ENCODE data around the gene SLC35E1. TPM values are rescaled to one million over a fixed set of nuclear protein-coding genes. Genes with fewer than 3 reads are reported as not detected.

Gene SLC35E1
- total RNA-seq, 1 experiment from 2014 or later = 28.5 TPM

DNA sequence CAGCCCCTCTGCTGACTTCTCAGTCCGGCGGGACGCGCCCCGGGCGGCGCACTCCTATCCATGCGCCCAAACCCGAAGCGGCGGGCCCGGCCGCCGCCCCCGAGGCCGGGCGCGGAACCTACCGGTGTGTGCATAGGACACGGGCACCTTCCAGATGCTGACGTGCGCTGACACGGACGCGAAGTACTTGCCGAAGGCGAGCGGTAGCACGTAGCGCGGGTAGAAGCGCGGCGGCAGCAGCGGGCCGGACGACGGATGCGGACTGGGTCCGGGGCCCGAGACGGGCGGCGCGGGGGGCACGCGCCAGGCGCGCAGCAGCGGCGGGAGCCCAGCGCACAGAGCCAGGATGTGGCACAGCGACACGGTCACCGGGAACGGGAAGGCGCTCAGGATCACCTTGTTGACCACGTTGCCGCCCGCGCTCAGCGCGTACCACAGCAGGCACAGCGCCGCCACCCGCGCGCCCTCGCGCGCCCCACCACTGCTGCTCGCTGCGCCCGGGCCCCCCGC is 338 bp downstream of the SLC35E1 start:
- ChIA-PET POLR2A (interaction anchor here (0.6 to 1.7 kb wide), 2 partner anchors 16 to 63 kb away, joined by 5 to 6 read pairs; no protein-coding TSS in a partner anchor), CTCF (interaction anchor here (0.6 to 1.0 kb wide), 2 partner anchors 16 to 148 kb away, joined by 3 read pairs; no protein-coding TSS in a partner anchor)
- Mint-ChIP-seq H3K27ac (peak overlapping the region; percentile 79; the same call in 1 of the 2 replicates), H3K4me3 (peak overlapping the region; percentile 83), H3K9me3 (no peaks in the 10 kb centered on the region), H3K27me3 (ENCODE audit: low read depth) (no peaks in the 10 kb centered on the region), H3K4me1 (peaks cover 16% of the 10 kb centered on the region), H3K36me3 (peaks cover 22% of the 10 kb centered on the region)
- DNase-seq (ENCODE audit: low spot score) (peak; percentile 42), ATAC-seq (peak; percentile 5)
- TF ChIP-seq, protein P1, sequence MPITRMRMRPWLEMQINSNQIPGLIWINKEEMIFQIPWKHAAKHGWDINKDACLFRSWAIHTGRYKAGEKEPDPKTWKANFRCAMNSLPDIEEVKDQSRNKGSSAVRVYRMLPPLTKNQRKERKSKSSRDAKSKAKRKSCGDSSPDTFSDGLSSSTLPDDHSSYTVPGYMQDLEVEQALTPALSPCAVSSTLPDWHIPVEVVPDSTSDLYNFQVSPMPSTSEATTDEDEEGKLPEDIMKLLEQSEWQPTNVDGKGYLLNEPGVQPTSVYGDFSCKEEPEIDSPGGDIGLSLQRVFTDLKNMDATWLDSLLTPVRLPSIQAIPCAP (CRISPR knock-in tag; IDR thresholded peaks at IDR 0.05) = no peak
- TF ChIP-seq, protein P2, sequence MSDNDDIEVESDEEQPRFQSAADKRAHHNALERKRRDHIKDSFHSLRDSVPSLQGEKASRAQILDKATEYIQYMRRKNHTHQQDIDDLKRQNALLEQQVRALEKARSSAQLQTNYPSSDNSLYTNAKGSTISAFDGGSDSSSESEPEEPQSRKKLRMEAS (CRISPR knock-in tag; IDR thresholded peaks at IDR 0.05) = no peak
- TF ChIP-seq CBFB (CRISPR knock-in tag; IDR thresholded peaks at IDR 0.05; ENCODE audit: low read depth) = 0 out of 2 replicates have a peak, but pooled peaks have one; percentile 40
- no peak; the same call in 1 of the 2 replicates for TF ChIP-seq KAT7 (CRISPR knock-in tag; IDR thresholded peaks at IDR 0.05; ENCODE audit: borderline replicate concordance)
- TF ChIP-seq, protein P3, sequence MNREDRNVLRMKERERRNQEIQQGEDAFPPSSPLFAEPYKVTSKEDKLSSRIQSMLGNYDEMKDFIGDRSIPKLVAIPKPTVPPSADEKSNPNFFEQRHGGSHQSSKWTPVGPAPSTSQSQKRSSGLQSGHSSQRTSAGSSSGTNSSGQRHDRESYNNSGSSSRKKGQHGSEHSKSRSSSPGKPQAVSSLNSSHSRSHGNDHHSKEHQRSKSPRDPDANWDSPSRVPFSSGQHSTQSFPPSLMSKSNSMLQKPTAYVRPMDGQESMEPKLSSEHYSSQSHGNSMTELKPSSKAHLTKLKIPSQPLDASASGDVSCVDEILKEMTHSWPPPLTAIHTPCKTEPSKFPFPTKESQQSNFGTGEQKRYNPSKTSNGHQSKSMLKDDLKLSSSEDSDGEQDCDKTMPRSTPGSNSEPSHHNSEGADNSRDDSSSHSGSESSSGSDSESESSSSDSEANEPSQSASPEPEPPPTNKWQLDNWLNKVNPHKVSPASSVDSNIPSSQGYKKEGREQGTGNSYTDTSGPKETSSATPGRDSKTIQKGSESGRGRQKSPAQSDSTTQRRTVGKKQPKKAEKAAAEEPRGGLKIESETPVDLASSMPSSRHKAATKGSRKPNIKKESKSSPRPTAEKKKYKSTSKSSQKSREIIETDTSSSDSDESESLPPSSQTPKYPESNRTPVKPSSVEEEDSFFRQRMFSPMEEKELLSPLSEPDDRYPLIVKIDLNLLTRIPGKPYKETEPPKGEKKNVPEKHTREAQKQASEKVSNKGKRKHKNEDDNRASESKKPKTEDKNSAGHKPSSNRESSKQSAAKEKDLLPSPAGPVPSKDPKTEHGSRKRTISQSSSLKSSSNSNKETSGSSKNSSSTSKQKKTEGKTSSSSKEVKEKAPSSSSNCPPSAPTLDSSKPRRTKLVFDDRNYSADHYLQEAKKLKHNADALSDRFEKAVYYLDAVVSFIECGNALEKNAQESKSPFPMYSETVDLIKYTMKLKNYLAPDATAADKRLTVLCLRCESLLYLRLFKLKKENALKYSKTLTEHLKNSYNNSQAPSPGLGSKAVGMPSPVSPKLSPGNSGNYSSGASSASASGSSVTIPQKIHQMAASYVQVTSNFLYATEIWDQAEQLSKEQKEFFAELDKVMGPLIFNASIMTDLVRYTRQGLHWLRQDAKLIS (CRISPR knock-in tag; IDR thresholded peaks at IDR 0.05; ENCODE audit: borderline replicate concordance) = no peak
- TF ChIP-seq, protein P4, sequence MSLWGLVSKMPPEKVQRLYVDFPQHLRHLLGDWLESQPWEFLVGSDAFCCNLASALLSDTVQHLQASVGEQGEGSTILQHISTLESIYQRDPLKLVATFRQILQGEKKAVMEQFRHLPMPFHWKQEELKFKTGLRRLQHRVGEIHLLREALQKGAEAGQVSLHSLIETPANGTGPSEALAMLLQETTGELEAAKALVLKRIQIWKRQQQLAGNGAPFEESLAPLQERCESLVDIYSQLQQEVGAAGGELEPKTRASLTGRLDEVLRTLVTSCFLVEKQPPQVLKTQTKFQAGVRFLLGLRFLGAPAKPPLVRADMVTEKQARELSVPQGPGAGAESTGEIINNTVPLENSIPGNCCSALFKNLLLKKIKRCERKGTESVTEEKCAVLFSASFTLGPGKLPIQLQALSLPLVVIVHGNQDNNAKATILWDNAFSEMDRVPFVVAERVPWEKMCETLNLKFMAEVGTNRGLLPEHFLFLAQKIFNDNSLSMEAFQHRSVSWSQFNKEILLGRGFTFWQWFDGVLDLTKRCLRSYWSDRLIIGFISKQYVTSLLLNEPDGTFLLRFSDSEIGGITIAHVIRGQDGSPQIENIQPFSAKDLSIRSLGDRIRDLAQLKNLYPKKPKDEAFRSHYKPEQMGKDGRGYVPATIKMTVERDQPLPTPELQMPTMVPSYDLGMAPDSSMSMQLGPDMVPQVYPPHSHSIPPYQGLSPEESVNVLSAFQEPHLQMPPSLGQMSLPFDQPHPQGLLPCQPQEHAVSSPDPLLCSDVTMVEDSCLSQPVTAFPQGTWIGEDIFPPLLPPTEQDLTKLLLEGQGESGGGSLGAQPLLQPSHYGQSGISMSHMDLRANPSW (CRISPR knock-in tag; conservative IDR thresholded peaks at IDR 0.05; ENCODE audit: low read depth) = no peak
- no peak for TF ChIP-seq ZNF263 (CRISPR knock-in tag; IDR thresholded peaks at IDR 0.05; ENCODE audit: low read depth)
- TF ChIP-seq ZNF232 (CRISPR knock-in tag; IDR thresholded peaks at IDR 0.05) = 0 out of 2 replicates have a peak, but pooled peaks have one; percentile 11
- TF ChIP-seq, protein P5, sequence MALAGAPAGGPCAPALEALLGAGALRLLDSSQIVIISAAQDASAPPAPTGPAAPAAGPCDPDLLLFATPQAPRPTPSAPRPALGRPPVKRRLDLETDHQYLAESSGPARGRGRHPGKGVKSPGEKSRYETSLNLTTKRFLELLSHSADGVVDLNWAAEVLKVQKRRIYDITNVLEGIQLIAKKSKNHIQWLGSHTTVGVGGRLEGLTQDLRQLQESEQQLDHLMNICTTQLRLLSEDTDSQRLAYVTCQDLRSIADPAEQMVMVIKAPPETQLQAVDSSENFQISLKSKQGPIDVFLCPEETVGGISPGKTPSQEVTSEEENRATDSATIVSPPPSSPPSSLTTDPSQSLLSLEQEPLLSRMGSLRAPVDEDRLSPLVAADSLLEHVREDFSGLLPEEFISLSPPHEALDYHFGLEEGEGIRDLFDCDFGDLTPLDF (CRISPR knock-in tag; IDR thresholded peaks at IDR 0.05) = no peak
- TF ChIP-seq, protein P6, sequence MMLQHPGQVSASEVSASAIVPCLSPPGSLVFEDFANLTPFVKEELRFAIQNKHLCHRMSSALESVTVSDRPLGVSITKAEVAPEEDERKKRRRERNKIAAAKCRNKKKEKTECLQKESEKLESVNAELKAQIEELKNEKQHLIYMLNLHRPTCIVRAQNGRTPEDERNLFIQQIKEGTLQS (CRISPR knock-in tag; conservative IDR thresholded peaks at IDR 0.05) = no peak
- no peak for TF ChIP-seq CREB1 (CRISPR knock-in tag; IDR thresholded peaks at IDR 0.05)
- TF ChIP-seq TEAD1 (CRISPR knock-in tag; IDR thresholded peaks at IDR 0.05) = no peak
- TF ChIP-seq, protein P7, sequence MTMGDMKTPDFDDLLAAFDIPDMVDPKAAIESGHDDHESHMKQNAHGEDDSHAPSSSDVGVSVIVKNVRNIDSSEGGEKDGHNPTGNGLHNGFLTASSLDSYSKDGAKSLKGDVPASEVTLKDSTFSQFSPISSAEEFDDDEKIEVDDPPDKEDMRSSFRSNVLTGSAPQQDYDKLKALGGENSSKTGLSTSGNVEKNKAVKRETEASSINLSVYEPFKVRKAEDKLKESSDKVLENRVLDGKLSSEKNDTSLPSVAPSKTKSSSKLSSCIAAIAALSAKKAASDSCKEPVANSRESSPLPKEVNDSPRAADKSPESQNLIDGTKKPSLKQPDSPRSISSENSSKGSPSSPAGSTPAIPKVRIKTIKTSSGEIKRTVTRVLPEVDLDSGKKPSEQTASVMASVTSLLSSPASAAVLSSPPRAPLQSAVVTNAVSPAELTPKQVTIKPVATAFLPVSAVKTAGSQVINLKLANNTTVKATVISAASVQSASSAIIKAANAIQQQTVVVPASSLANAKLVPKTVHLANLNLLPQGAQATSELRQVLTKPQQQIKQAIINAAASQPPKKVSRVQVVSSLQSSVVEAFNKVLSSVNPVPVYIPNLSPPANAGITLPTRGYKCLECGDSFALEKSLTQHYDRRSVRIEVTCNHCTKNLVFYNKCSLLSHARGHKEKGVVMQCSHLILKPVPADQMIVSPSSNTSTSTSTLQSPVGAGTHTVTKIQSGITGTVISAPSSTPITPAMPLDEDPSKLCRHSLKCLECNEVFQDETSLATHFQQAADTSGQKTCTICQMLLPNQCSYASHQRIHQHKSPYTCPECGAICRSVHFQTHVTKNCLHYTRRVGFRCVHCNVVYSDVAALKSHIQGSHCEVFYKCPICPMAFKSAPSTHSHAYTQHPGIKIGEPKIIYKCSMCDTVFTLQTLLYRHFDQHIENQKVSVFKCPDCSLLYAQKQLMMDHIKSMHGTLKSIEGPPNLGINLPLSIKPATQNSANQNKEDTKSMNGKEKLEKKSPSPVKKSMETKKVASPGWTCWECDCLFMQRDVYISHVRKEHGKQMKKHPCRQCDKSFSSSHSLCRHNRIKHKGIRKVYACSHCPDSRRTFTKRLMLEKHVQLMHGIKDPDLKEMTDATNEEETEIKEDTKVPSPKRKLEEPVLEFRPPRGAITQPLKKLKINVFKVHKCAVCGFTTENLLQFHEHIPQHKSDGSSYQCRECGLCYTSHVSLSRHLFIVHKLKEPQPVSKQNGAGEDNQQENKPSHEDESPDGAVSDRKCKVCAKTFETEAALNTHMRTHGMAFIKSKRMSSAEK (CRISPR knock-in tag; IDR thresholded peaks at IDR 0.05; ENCODE audit: borderline replicate concordance) = no peak
- TF ChIP-seq, protein P8, sequence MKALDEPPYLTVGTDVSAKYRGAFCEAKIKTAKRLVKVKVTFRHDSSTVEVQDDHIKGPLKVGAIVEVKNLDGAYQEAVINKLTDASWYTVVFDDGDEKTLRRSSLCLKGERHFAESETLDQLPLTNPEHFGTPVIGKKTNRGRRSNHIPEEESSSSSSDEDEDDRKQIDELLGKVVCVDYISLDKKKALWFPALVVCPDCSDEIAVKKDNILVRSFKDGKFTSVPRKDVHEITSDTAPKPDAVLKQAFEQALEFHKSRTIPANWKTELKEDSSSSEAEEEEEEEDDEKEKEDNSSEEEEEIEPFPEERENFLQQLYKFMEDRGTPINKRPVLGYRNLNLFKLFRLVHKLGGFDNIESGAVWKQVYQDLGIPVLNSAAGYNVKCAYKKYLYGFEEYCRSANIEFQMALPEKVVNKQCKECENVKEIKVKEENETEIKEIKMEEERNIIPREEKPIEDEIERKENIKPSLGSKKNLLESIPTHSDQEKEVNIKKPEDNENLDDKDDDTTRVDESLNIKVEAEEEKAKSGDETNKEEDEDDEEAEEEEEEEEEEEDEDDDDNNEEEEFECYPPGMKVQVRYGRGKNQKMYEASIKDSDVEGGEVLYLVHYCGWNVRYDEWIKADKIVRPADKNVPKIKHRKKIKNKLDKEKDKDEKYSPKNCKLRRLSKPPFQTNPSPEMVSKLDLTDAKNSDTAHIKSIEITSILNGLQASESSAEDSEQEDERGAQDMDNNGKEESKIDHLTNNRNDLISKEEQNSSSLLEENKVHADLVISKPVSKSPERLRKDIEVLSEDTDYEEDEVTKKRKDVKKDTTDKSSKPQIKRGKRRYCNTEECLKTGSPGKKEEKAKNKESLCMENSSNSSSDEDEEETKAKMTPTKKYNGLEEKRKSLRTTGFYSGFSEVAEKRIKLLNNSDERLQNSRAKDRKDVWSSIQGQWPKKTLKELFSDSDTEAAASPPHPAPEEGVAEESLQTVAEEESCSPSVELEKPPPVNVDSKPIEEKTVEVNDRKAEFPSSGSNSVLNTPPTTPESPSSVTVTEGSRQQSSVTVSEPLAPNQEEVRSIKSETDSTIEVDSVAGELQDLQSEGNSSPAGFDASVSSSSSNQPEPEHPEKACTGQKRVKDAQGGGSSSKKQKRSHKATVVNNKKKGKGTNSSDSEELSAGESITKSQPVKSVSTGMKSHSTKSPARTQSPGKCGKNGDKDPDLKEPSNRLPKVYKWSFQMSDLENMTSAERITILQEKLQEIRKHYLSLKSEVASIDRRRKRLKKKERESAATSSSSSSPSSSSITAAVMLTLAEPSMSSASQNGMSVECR (CRISPR knock-in tag; IDR thresholded peaks at IDR 0.05; ENCODE audit: borderline replicate concordance) = peak; percentile 55; the same call in 1 of the 2 replicates
- TF ChIP-seq TCF7 (CRISPR knock-in tag; IDR thresholded peaks at IDR 0.05; ENCODE audit: low read depth) = no peak
- TF ChIP-seq, protein P9, sequence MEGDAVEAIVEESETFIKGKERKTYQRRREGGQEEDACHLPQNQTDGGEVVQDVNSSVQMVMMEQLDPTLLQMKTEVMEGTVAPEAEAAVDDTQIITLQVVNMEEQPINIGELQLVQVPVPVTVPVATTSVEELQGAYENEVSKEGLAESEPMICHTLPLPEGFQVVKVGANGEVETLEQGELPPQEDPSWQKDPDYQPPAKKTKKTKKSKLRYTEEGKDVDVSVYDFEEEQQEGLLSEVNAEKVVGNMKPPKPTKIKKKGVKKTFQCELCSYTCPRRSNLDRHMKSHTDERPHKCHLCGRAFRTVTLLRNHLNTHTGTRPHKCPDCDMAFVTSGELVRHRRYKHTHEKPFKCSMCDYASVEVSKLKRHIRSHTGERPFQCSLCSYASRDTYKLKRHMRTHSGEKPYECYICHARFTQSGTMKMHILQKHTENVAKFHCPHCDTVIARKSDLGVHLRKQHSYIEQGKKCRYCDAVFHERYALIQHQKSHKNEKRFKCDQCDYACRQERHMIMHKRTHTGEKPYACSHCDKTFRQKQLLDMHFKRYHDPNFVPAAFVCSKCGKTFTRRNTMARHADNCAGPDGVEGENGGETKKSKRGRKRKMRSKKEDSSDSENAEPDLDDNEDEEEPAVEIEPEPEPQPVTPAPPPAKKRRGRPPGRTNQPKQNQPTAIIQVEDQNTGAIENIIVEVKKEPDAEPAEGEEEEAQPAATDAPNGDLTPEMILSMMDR (IDR thresholded peaks at IDR 0.05) = no peak
